ENCODE data around the gene IRAK2.

DNA sequence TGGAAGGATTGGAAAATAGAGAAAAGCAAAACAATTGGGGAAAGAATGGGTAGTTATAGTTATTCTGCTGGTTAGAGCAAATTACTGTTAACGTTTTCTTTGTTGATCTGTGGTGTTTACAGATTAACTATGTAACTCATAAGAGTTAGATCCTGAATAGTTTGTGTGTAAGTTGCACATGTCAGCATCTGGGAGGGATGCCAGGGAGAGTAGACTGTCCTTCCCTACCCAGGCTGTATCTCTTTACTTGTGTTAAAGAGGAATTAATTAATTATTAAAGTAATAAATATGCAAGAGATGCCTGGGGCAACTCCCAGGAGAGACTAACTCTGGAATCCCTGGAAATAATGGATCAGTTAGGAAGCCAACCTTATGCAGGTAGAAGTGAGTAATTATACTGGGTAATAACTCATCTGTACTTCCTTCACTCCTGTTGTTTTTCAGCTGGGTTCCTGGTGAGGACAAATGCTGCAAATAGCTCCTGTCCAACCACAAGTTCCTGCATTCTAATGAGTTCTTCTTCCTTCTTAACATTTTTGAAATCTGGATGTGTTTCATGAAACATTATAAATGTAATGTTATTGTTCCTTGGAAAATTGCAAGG lies 109.1 kb downstream of the IRAK2 start:
- TF ChIP-seq, protein P1, sequence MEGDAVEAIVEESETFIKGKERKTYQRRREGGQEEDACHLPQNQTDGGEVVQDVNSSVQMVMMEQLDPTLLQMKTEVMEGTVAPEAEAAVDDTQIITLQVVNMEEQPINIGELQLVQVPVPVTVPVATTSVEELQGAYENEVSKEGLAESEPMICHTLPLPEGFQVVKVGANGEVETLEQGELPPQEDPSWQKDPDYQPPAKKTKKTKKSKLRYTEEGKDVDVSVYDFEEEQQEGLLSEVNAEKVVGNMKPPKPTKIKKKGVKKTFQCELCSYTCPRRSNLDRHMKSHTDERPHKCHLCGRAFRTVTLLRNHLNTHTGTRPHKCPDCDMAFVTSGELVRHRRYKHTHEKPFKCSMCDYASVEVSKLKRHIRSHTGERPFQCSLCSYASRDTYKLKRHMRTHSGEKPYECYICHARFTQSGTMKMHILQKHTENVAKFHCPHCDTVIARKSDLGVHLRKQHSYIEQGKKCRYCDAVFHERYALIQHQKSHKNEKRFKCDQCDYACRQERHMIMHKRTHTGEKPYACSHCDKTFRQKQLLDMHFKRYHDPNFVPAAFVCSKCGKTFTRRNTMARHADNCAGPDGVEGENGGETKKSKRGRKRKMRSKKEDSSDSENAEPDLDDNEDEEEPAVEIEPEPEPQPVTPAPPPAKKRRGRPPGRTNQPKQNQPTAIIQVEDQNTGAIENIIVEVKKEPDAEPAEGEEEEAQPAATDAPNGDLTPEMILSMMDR (IDR thresholded peaks at IDR 0.05) = no peak
- TF ChIP-seq POLR2AphosphoS5 (IDR thresholded peaks at IDR 0.05) = no peak
- TF ChIP-seq POLR2A (IDR thresholded peaks at IDR 0.05) = no peak
- TF ChIP-seq EP300 (IDR thresholded peaks at IDR 0.05) = no peak

Data from suprapubic skin (tissue), 4 donors.